NCI-H1436 (cell line): ENCODE measurements around the gene RNASE13.
A peak's percentile ranks its signal among the peaks of the same experiment; 100 is the strongest.

ENCODE experiments used
- DNase-seq: peaks from one replicate; lab custom pipeline; 2025; lab: John Stamatoyannopoulos, UW

Gene RNASE13, protein sequence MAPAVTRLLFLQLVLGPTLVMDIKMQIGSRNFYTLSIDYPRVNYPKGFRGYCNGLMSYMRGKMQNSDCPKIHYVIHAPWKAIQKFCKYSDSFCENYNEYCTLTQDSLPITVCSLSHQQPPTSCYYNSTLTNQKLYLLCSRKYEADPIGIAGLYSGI

GRCh38 chr14:21034707-21035106 lies at the start of gene RNASE13:
RNASE13 (minus strand) TSS chr14:21034807; CDS start chr14:21034288, 519 bp downstream.
- no peak for DNase-seq

DNA sequence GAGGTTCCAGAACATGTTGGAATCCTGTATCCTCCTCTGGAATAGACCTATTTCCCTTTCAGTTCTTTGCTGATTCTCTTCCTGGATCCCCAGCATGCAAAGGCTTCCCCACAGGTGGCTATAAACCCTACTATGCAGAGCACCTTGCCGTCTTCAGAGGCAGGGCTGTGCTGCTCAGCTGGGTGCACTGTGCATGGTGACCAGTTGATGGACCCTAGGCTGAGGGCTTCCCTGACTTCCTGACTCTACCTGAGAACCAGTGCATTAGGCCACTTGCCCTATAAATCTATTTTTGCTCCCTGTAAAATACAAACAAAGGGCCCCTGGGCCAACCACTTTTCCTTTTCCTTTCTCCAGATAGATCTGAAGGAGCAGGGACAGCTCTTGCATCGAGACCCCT lies 49.8 kb upstream of the RNASE13 start:
- no peak for DNase-seq

DNA sequence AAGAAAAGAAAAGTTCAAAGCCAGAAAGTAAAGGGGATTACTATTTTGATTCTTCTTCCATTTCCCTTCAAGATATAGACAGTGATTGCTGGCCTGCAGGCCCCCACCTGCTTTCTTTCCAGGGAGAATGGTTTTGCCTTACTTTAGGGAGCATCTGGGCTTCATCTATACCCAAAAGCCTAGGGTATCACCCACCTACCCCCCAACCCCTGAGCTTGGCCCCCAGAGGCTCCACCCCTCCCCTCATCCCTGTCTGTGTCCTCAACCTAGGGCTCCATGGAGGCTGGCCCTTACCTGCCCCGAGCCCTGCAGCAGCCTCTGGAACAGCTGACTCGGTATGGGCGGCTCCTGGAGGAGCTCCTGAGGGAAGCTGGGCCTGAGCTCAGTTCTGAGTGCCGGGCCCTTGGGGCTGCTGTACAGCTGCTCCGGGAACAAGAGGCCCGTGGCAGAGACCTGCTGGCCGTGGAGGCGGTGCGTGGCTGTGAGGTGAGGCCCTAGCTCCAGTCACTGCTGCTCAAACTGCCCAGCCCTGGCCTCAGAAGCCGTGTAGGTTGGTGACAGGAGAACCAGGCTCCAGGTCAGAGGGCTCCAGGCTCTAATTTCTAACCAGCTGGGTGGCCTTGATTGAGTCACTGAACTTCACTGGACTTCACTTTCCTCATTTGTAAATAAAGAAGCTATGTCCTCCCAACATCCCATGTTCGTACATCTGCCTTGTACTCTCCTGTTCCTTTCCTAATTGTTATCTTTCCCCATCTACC lies 49.1 kb upstream of the RNASE13 start:
- no peak for DNase-seq

GRCh38 chr14:21081521-21082142 lies 47.0 kb upstream of the RNASE13 start:
- DNase-seq = no peak

- no peak for DNase-seq
Observed at GRCh38 chr14:21078726-21079125, 44.1 kb upstream of the RNASE13 start.

GRCh38 chr14:21078287-21078686 lies 43.7 kb upstream of the RNASE13 start:
- DNase-seq = no peak

GRCh38 chr14:21077672-21078071 lies 43.1 kb upstream of the RNASE13 start:
- DNase-seq = no peak

DNA sequence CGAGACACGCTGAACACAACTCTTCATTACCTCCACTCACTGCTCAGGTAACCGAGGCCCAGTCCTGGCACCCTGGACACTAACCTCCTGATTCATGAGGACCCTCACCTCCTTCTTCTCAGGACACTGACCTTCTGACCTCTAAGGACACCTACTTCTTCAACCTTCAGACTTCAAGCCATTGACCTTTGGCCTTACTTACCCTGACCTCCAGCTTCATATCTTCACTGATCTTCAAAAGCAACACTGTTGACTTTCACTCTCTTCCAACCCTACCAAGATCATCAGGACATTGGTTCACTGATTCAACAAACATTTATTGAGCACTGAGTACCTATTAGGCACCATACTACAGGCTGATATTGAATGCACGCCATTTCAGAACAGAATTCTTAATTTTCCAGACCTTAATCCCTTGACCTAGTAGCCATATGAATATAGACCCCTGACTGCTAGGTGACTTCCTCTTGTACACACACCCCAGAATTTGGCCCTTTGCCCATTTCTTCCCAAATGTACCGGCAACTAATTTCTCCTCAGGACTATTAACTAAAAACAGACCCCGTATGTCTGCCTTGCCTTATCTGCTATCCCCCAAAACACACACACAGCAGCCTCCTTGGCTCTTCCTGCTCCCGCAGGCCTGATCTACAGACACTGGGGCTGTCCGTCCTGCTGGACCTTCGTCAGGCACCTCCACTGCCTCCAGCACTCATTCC lies 41.3 kb upstream of the RNASE13 start:
- DNase-seq = no peak

GRCh38 chr14:21074398-21075272 lies 40.0 kb upstream of the RNASE13 start:
- no peak for DNase-seq

GRCh38 chr14:21073921-21074320 lies 39.3 kb upstream of the RNASE13 start:
- no peak for DNase-seq

DNA sequence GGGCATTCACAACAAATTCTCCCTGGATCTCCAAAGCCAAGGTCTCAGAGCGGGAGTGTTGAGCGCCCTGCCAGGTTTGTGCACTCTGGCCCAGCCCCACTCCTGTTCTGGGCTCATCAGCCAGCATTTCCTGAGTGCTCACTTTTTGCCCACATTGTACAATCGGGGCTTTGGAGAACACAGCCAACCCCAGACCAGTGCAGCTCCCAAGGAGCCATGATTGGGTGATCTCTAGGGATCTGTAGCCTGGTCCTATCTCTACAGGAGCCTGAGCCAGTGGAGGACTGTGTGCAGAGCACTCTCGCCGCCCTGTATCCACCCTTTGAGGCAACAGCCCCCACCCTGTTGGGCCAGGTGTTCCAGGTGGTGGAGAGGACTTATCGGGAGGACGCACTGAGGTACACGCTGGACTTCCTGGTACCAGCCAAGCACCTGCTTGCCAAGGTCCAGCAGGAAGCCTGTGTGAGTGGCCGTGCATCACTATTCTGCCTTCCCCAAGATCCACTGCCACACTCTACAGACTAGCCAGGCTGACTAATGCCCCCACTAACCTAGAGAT lies 38.3 kb upstream of the RNASE13 start:
- no peak for DNase-seq

DNA sequence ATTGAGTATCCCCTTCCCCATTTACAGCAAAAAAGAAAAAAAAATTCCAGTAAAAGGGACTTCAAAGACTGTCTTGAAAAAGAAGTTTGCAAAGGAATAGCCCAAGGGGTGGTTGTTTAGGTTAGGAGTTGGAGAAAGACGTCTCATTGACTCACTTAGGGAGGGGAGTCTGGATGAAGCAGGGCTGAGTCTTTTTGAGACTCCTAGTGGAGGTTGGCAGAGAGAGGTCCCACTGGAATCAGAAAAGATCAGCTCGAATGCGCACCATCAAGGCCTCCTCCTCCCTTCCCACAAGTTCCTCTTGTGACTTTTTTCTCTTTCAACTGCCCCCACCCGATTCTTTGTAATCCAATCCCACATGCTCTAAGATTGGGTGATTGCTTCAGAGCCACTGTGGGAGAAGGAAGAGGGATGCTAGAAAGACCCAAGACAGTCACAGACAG lies 37.4 kb upstream of the RNASE13 start:
- no peak for DNase-seq

DNA sequence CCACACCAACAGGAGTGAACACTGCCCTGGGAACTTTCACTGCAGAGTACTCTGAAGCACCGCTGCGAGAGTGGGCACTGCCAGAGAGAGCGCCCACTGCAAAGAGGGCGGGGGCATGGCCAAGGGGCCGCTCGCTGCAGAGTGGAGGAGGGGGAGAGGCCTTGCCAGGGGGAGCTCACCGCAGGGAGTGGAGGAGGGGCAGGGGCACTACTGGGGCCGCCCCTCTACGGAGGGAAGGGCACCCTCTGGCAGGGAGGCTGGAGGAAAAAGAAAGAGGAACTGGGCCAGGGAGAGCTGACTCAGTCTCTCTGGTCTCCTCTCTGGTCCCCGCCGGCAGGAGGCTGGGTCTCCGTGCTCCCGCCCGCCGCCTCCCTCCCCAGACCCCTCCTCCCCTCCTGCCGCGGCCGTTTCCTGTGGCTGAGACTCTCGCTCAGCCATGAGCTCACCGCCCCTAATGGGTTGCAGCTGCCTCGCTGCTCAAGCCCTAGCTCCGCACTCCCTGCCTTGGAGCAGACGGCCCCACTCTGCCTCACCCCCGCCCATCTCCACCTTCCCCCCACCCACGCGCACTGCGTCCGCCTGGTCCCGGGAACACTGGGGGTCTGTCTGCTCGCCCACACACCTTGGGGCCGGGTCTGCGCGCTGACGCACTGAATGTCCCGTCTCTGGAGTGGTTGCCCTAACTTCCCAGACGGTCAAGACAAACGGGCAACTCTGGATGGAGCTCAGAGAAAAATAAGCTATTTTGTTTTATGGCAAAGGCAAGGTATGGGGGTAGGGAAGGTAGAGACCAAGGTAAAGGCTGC lies 36.8 kb upstream of the RNASE13 start:
- peak; percentile 69 for DNase-seq

DNA sequence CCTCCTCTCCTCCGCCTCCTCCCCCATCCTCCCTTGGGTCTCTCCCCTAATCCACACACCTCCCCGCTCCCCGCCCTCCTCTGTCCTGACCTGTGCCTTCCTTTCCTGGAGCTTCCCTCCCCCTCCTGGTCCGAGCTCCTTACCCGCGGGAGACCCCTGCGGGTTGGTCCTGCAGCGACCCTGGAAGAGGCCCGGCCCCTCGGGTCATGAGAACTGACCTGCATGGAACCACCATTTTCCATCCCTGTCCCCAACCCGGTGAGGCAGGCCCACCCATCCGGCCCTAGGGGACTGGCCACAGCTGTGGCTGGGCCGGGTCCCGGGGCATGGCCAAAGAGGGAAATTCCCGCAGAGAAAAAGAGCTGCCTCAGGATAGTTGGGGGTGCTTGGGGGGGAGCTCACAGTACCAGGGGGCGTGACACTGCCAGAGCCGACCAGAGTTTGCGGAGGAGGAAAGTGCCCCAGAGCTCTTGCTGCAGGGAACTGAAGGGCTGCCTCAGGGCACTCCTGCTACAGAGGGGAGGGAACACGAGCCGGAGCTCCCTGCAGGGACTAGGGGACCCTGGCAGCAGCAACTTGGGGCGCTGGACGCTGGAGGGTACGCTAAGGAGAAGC lies 36.1 kb upstream of the RNASE13 start:
- DNase-seq = no peak

DNA sequence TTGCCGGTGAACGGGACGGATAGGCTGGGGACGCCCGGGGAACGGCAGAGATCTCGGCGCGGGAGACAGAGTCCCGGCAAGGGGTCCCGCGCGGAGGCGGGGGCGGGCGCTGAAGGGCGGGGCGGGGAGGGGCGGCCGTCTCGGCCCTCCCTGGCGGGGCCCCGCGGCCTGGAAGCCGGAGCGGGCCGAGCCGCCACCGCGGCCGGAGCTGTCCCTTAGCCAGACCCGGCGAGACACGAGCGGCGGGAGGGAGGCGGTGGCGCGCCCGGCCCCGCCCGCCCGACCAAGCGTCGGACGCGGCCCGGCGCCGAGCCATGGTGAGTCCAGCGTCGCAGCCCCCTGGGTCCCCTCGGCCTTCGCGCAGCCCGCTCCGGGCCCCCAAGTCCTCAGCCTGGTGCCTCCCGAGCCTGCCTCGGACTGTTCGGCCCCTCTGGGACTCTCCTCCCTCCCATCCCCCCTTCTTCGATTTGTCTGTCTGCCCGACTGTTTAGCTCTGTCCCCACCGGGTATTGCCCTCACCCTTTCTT lies 35.5 kb upstream of the RNASE13 start, which contains the start of gene ARHGEF40:
Gene ARHGEF40, plus strand, starts transcription at position 222 of the 527 bp plus-strand sequence. Its CDS starts 93 bp downstream, at position 315.
- no peak for DNase-seq

DNA sequence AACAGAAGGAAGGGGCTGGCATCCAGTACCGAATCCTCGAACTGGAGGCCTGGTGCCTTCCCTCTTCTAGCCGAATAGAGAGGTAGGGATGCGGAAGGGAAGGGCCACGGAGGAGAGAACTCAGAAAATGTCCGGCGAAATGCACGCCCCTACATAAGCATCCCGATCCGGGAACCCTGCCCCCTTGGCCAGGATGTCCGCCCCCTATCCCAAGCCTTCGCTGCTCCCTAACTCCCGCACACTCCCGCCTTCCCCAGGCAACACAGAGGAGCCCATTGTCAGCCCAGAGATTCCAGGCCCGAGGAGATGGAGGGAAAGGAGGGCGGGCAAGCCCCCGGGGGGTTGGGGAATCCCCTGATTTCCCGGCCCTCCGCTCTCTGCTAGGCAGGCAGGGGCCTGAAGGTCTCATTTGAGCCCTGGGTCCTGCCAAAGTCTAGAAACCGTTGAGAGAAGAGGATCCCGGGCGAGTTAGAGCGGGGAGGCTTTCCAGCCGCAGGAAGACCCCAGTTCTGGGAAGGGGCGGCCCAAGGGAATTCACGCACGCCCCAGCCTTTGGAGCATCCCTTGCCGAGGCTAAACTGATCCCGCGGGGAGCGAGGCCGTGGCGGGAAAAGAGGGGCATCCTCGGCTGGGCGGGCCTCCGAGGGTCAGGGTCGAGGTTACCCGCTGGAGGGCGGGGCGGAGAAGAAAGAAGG lies 34.9 kb upstream of the RNASE13 start:
- DNase-seq = no peak

DNA sequence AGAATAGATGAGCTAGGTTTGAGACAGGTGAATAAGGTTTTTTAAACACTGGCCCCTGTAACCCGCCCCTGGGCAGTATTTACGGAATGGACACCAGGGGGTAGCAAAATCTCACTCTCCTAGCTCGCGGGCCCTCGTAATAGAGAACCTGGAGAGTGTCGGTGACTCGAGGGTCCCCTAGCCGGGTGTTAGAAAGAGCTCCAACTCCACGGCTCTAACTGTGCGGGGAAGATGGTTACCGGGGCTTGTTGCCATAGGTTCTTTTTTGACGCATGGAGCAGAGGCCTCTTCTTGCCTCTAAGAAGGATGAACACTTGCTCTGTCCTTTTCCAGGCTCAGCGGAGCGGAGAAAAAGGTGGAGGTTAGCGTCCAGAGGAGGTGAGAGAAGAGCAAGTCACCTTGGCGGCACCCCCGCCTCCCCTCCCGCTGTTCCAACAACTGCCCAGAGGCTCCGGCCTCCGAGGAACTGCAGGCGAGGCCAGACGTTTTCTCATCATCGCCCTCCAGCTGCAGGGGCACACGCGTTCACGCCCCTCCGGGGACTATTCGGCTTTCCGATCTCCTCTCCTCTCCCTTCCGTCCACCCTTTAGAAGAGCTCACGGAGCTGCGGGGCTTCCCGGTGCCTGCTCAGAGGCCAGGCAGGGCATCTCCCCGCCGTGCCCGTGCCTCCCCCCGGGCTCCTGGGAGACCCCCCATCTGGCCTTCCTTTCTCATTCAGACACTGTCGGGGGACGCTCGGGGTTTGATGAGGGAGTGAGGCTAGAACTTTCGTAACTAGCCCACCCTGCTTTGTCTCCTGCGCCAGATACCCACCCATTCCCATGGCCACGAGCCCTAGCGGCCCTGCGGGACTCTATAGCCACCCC lies 34.1 kb upstream of the RNASE13 start:
- DNase-seq = peak; percentile 79
